Jurkat, Clone E6-1 (cell line): ENCODE measurements around the gene AMER1. TPM values are rescaled to one million over a fixed set of nuclear protein-coding genes. Genes with fewer than 3 reads are reported as not detected.
"Not testable (repeated sequence)": the region's sequence is repeated elsewhere in the genome, so short reads cannot be mapped to it uniquely, and the experiment has no call there.

Experiments
- DNase-seq: peaks from one replicate; pipeline ENCODE4 v3.0.0-alpha.2; 2011; ENCODE audit warnings: low read depth, low spot score
- H3K4me3 ChIP-seq: 2 replicates; pipeline ENCODE4 v1.5.1; 2011; ENCODE audit warnings: mild to moderate bottlenecking, low read length, control low read depth, moderate library complexity
- polyA plus RNA-seq: library from polyadenylated mRNA; unstranded; fragments of >200 nt; gene quantifications from one replicate; pipeline ENCODE4 v1.2.1, GENCODE V29; 2012; ENCODE audit warnings: missing spikeins; ENCODE audit not compliant: insufficient read length, insufficient read depth

The AMER1 gene
- polyA plus RNA-seq = 3.3 TPM

GRCh38 chrX:64205441-64205734, at the start of gene AMER1:
Gene AMER1, minus strand, starts transcription at chrX:64205708. Its CDS starts 12,422 bp downstream, at chrX:64193286.
- peak within 1 kb of the TSS; percentile 61 for H3K4me3 ChIP-seq
- no peak for DNase-seq

- no peak within 1 kb of the TSS for H3K4me3 ChIP-seq
- DNase-seq = no peak
These were observed 24.8 kb upstream of the AMER1 start, which contains the start of gene ASB12 for GRCh38 chrX:64230123-64230970. Gene ASB12, minus strand, starts transcription at chrX:64230607. Its CDS starts 4,957 bp downstream, at chrX:64225650.

GRCh38 chrX:64229154-64229553, 23.6 kb upstream of the AMER1 start:
- H3K4me3 ChIP-seq = no peak overlapping the region
- DNase-seq = no peak

GRCh38 chrX:64218023-64218422, 12.5 kb upstream of the AMER1 start:
- DNase-seq = no peak
- H3K4me3 ChIP-seq = no peak overlapping the region

- DNase-seq, H3K4me3 ChIP-seq: not testable (repeated sequence)
These were observed 8.5 kb upstream of the AMER1 start for GRCh38 chrX:64213989-64214388.

GRCh38 chrX:64206556-64207162, 1.2 kb upstream of the AMER1 start:
- H3K4me3 ChIP-seq = peak overlapping the region; percentile 61
- no peak for DNase-seq

- H3K4me3 ChIP-seq = peak overlapping the region; percentile 61
- DNase-seq = peak; percentile 87
These were observed 410 bp upstream of the AMER1 start for GRCh38 chrX:64205735-64206501.

GRCh38 chrX:64204701-64205440, 637 bp downstream of the AMER1 start:
- peak overlapping the region; percentile 61 for H3K4me3 ChIP-seq
- no peak for DNase-seq

GRCh38 chrX:64204252-64204651, 1.3 kb downstream of the AMER1 start:
- peak overlapping the region; percentile 61; the same call in 1 of the 2 replicates for H3K4me3 ChIP-seq
- no peak for DNase-seq

GRCh38 chrX:64202808-64203325, 2.6 kb downstream of the AMER1 start:
- no peak overlapping the region for H3K4me3 ChIP-seq
- DNase-seq = no peak

GRCh38 chrX:64198036-64198435, 7.5 kb downstream of the AMER1 start:
- DNase-seq = no peak
- H3K4me3 ChIP-seq = no peak overlapping the region

- H3K4me3 ChIP-seq = no peak overlapping the region
- DNase-seq = no peak
These were observed 8.9 kb downstream of the AMER1 start for GRCh38 chrX:64196606-64197005.

GRCh38 chrX:64195862-64196261, 9.6 kb downstream of the AMER1 start:
- H3K4me3 ChIP-seq = no peak overlapping the region
- no peak for DNase-seq

GRCh38 chrX:64192673-64193072, 12.8 kb downstream of the AMER1 start:
- H3K4me3 ChIP-seq = no peak overlapping the region
- DNase-seq = no peak

GRCh38 chrX:64192040-64192439, 13.5 kb downstream of the AMER1 start:
- H3K4me3 ChIP-seq = no peak overlapping the region
- no peak for DNase-seq

- no peak overlapping the region for H3K4me3 ChIP-seq
- no peak for DNase-seq
These were observed 14.1 kb downstream of the AMER1 start for GRCh38 chrX:64191281-64192010.

GRCh38 chrX:64190136-64190740, 15.3 kb downstream of the AMER1 start:
- no peak for DNase-seq
- H3K4me3 ChIP-seq = no peak overlapping the region

GRCh38 chrX:64188901-64189300, 16.6 kb downstream of the AMER1 start:
- no peak for DNase-seq
- no peak overlapping the region for H3K4me3 ChIP-seq
